Tibial nerve (tissue), 4 donors: ENCODE data around the gene FAT1.

Source experiments
- EP300 ChIP-seq, 2 donors: sonication (generic); formaldehyde crosslinking; IDR thresholded peaks; one replicate each; pipeline ENCODE4 v1.6.1; 2017; ENCODE audit warnings: antibody characterized with exemption in 2 of 2, mild to moderate bottlenecking in 1 of 2
- POLR2A ChIP-seq, 2 donors: fragments of 450-650 bp; IDR thresholded peaks; one replicate each; pipeline ENCODE4 v1.6.1; 2017; ENCODE audit warnings: antibody characterized with exemption in 2 of 2, mild to moderate bottlenecking in 2 of 2, moderate library complexity in 2 of 2
- TF ChIP-seq, protein P1 (sequence below), 5 experiments: fragments of 200-600 bp in 3 of 5; fragments of 450-650 bp in 2 of 5; sonication (generic) in 3 of 5; IDR thresholded peaks; one replicate each; pipeline ENCODE4 v1.5.1; 2016 to 2019; ENCODE audit warnings: antibody characterized with exemption in 5 of 5, mild to moderate bottlenecking in 3 of 5, moderate library complexity in 2 of 5

DNA sequence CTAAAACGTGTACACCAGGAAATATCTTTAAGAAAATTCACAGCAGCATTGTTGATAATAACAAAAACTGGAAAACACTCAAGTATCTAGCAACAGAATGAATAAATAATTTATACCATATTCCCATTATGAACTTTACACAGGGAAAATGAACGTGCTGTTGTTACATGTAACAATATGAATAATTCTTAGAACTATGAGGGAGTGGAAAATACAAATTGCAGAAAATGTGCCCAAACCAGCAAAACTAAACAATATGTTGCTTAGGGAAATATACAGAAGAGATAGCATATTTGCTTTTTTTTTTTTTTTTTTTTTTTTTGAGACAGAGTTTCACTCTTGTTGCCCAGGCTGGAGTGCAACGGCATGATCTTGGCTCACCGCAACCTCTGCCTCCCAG is 14.8 kb upstream of the FAT1 start:
- TF ChIP-seq EP300 (IDR thresholded peaks at IDR 0.05) (no peak), POLR2A (IDR thresholded peaks at IDR 0.05) (no peak)
- TF ChIP-seq, protein P1, sequence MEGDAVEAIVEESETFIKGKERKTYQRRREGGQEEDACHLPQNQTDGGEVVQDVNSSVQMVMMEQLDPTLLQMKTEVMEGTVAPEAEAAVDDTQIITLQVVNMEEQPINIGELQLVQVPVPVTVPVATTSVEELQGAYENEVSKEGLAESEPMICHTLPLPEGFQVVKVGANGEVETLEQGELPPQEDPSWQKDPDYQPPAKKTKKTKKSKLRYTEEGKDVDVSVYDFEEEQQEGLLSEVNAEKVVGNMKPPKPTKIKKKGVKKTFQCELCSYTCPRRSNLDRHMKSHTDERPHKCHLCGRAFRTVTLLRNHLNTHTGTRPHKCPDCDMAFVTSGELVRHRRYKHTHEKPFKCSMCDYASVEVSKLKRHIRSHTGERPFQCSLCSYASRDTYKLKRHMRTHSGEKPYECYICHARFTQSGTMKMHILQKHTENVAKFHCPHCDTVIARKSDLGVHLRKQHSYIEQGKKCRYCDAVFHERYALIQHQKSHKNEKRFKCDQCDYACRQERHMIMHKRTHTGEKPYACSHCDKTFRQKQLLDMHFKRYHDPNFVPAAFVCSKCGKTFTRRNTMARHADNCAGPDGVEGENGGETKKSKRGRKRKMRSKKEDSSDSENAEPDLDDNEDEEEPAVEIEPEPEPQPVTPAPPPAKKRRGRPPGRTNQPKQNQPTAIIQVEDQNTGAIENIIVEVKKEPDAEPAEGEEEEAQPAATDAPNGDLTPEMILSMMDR (IDR thresholded peaks at IDR 0.05) = no peak
